Measurements from ENCODE around the gene WDR38. TPM values are rescaled to one million over a fixed set of nuclear protein-coding genes. Genes with fewer than 3 reads are reported as not detected.
A peak's percentile ranks its signal among the peaks of the same experiment; 100 is the strongest.

WDR38 gene
- total and polyA plus RNA-seq, 2 of the 13 experiments (the other 11 are each of a cell fraction or from before 2014, with no cell fraction given), result not detected

GRCh38 chr9:124852829-124853531 lies at the start of gene WDR38 (continued):
- TF ChIP-seq, protein P1, sequence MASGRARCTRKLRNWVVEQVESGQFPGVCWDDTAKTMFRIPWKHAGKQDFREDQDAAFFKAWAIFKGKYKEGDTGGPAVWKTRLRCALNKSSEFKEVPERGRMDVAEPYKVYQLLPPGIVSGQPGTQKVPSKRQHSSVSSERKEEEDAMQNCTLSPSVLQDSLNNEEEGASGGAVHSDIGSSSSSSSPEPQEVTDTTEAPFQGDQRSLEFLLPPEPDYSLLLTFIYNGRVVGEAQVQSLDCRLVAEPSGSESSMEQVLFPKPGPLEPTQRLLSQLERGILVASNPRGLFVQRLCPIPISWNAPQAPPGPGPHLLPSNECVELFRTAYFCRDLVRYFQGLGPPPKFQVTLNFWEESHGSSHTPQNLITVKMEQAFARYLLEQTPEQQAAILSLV (CRISPR knock-in tag; IDR thresholded peaks at IDR 0.05; ENCODE audit: borderline replicate concordance), result peak; percentile 80; the same call in 1 of the 2 replicates
- TF ChIP-seq RNF2 (conservative IDR thresholded peaks at IDR 0.05; ENCODE audit: low read depth) (0 out of 2 replicates have a peak, but pooled peaks have one; percentile 59), ZNF331 (CRISPR knock-in tag; IDR thresholded peaks at IDR 0.05) (peak; percentile 47; the same call in 1 of the 2 replicates), SMAD1 (CRISPR knock-in tag; IDR thresholded peaks at IDR 0.05; ENCODE audit: borderline replicate concordance, low read depth) (peak; percentile 64; the same call in 1 of the 2 replicates), ZNF124 (CRISPR knock-in tag; IDR thresholded peaks at IDR 0.05) (peak; percentile 28; the same call in 1 of the 2 replicates), ZFP90 (CRISPR knock-in tag; IDR thresholded peaks at IDR 0.05; ENCODE audit: borderline replicate concordance) (peak; percentile 40; the same call in 1 of the 2 replicates), ATF2 (CRISPR knock-in tag; IDR thresholded peaks at IDR 0.05) (0 out of 2 replicates have a peak, but pooled peaks have one; percentile 35), MIER3 (CRISPR knock-in tag; IDR thresholded peaks at IDR 0.05; ENCODE audit: borderline replicate concordance) (0 out of 2 replicates have a peak, but pooled peaks have one; percentile 38), ZNF207 (IDR thresholded peaks at IDR 0.05; ENCODE audit: borderline replicate concordance) (no peak), NFATC3 (CRISPR knock-in tag; IDR thresholded peaks at IDR 0.05) (no peak), ZNF292 (CRISPR knock-in tag; IDR thresholded peaks at IDR 0.05; ENCODE audit: borderline replicate concordance, low read depth) (no peak), PTBP1 (IDR thresholded peaks at IDR 0.05; ENCODE audit: low read depth, low read length, poor library complexity, severe bottlenecking) (peak; percentile 49)
- TF ChIP-seq, protein P2, sequence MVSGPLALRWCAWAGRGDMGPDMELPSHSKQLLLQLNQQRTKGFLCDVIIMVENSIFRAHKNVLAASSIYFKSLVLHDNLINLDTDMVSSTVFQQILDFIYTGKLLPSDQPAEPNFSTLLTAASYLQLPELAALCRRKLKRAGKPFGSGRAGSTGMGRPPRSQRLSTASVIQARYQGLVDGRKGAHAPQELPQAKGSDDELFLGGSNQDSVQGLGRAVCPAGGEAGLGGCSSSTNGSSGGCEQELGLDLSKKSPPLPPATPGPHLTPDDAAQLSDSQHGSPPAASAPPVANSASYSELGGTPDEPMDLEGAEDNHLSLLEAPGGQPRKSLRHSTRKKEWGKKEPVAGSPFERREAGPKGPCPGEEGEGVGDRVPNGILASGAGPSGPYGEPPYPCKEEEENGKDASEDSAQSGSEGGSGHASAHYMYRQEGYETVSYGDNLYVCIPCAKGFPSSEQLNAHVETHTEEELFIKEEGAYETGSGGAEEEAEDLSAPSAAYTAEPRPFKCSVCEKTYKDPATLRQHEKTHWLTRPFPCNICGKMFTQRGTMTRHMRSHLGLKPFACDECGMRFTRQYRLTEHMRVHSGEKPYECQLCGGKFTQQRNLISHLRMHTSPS (CRISPR knock-in tag; IDR thresholded peaks at IDR 0.05; ENCODE audit: low read depth), result peak; percentile 21; the same call in 1 of the 2 replicates
- TF ChIP-seq, protein P3, sequence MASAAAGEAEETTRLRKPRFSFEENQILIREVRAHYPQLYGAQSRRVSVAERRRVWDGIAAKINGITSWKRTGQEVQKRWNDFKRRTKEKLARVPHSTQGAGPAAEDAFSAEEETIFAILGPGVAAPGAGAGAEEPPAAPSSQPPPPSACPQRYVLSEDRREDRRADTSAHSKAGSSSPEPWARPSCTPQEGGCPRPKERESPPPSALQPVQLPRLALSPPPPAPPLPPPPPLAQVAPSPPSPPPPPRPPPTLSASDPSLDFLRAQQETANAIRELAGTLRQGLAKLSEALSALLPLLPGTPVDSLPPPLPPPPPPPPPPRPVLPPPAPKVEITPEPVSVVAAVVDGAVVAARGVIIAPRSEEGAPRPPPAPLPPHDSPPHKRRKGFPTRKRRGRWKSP (CRISPR knock-in tag; IDR thresholded peaks at IDR 0.05), result peak; percentile 63; the same call in 1 of the 2 replicates
- TF ChIP-seq, protein P4, sequence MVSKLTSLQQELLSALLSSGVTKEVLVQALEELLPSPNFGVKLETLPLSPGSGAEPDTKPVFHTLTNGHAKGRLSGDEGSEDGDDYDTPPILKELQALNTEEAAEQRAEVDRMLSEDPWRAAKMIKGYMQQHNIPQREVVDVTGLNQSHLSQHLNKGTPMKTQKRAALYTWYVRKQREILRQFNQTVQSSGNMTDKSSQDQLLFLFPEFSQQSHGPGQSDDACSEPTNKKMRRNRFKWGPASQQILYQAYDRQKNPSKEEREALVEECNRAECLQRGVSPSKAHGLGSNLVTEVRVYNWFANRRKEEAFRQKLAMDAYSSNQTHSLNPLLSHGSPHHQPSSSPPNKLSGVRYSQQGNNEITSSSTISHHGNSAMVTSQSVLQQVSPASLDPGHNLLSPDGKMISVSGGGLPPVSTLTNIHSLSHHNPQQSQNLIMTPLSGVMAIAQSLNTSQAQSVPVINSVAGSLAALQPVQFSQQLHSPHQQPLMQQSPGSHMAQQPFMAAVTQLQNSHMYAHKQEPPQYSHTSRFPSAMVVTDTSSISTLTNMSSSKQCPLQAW (CRISPR knock-in tag; IDR thresholded peaks at IDR 0.05), result peak; percentile 70
- TF ChIP-seq, protein P5, sequence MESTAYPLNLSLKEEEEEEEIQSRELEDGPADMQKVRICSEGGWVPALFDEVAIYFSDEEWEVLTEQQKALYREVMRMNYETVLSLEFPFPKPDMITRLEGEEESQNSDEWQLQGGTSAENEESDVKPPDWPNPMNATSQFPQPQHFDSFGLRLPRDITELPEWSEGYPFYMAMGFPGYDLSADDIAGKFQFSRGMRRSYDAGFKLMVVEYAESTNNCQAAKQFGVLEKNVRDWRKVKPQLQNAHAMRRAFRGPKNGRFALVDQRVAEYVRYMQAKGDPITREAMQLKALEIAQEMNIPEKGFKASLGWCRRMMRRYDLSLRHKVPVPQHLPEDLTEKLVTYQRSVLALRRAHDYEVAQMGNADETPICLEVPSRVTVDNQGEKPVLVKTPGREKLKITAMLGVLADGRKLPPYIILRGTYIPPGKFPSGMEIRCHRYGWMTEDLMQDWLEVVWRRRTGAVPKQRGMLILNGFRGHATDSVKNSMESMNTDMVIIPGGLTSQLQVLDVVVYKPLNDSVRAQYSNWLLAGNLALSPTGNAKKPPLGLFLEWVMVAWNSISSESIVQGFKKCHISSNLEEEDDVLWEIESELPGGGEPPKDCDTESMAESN (CRISPR knock-in tag; conservative IDR thresholded peaks at IDR 0.05), result peak; percentile 83
- TF ChIP-seq, protein P6, sequence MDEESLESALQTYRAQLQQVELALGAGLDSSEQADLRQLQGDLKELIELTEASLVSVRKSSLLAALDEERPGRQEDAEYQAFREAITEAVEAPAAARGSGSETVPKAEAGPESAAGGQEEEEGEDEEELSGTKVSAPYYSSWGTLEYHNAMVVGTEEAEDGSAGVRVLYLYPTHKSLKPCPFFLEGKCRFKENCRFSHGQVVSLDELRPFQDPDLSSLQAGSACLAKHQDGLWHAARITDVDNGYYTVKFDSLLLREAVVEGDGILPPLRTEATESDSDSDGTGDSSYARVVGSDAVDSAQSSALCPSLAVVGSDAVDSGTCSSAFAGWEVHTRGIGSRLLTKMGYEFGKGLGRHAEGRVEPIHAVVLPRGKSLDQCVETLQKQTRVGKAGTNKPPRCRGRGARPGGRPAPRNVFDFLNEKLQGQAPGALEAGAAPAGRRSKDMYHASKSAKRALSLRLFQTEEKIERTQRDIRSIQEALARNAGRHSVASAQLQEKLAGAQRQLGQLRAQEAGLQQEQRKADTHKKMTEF (CRISPR knock-in tag; IDR thresholded peaks at IDR 0.05), result peak; percentile 81
